GM12872 (cell line): Measurements from ENCODE around the gene MLST8.

Source experiments
- CTCF ChIP-seq: IDR thresholded peaks from 3 replicates; pipeline ENCODE4 v1.5.1; 2011; ENCODE audit warnings: low read depth, mild to moderate bottlenecking, low read length, moderate library complexity; ENCODE audit not compliant: insufficient read depth

Gene MLST8

GRCh38 chr16:2199095-2199494 lies 6.2 kb upstream of the MLST8 start:
- TF ChIP-seq CTCF = no peak

- TF ChIP-seq CTCF = no peak
Measured at GRCh38 chr16:2199621-2200139, 5.6 kb upstream of the MLST8 start.

- TF ChIP-seq CTCF = no peak
Measured at GRCh38 chr16:2200313-2200712, 4.9 kb upstream of the MLST8 start.

GRCh38 chr16:2204416-2205103 lies 694 bp upstream of the MLST8 start:
- 0 out of 3 replicates have a peak, but pooled peaks have one; percentile 0 for TF ChIP-seq CTCF

GRCh38 chr16:2205967-2206313 lies 686 bp downstream of the MLST8 start:
- no peak for TF ChIP-seq CTCF

GRCh38 chr16:2206420-2206779 lies 1.1 kb downstream of the MLST8 start:
- no peak for TF ChIP-seq CTCF

- TF ChIP-seq CTCF = no peak
Measured at GRCh38 chr16:2206780-2207433, 1.7 kb downstream of the MLST8 start.
